ENCODE data around the gene HYLS1.
"Not testable (repeated sequence)": the region's sequence is repeated elsewhere in the genome, so short reads cannot be mapped to it uniquely, and the experiment has no call there.

The HYLS1 gene

DNA sequence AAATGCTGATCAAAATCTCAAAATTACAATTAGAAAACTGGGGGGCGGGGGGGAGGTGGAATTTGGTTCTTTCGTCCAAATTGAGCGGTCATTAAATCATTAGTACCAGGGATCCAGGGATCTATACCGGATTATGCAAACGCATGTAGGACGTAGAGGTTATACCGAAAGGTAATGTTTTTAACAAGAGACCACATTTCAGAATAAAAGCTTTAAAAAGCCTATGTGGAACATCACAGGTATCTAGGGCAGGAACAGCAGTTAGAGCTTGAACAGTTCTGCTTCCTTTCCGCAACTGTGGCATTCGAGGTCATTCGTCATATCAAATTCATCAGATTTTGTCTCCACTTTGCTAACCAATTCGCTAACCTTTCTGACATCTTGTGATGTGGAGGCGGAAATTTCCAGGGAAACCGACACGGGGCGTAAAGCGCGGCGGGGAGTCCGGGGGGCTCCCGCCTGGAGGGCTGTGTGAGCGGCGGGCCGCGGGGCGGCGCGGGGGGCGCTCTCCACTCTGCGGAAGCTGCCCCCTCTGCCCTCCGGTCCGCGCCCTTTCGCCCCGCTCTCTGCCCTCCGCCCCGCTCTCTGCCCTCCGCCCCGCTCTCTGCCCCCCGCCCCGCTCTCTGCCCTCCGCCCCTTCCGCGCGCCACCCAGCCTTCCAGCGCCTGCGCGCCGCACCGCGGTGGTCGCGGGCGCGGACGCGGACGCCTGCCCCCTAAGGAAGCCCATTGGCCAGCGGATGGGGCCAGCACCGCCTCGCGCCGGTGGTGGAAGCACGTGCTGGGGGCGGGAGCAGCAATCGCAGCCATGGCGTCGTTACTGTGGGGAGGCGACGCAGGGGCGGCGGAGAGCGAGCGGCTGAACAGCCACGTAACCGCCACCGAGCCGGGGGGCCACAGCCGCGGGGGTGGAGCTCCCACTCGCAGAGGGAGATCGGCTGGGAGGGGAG is 16.5 kb downstream of the HYLS1 start, which contains the start of gene DDX25:
DDX25 (plus strand) TSS at position 798 of the 949 bp plus-strand sequence; CDS start at position 808, 10 bp downstream.
- DNase-seq: peak; percentile 28

DNA sequence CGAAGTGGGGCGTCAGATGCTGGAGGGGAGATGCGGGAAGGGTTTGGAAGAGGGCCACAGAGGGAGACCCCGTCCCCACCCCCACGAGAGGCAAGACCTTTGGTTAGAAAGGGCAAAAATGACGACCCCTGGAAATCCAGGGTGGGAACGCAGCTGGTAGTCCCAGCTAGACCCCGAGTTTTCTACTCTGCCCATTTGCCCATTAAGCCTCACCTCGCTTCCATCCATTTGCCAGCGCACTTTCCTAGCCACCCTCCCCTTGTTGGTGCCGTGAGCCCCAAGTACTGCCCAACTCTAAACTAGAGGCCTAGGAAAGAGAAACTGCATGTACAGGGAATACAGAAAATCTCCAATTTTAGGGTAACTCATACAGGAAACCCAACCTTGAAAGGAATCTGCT is 17.2 kb downstream of the HYLS1 start:
- DNase-seq: no peak

DNA sequence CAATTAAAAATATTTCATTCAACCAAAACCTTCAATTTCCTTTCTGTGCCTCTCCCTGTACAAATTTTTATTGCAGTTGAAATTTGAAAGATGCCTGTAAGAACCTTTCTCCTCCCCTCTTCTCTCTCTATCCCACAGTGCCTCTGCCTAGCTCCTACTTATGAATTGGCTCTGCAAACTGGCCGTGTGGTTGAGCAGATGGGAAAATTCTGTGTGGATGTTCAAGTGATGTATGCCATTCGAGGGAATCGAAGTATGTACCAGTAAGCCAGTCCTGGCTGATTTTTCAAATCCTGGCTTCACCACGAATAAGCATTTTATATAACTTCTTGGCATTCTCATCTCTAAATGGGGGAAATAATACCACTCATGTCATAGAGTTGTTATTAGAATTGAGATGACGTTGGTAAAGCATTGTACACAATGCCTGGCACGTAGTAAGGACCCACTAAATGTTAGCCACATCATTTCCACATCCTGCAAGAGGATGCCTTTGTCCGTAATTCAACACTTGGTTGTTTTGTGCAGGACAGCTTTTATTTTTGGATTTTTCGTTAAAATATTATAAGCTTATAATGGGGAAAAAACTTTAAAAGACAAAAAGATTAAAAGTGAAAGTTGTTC is 22.9 kb downstream of the HYLS1 start:
- DNase-seq: no peak

DNA sequence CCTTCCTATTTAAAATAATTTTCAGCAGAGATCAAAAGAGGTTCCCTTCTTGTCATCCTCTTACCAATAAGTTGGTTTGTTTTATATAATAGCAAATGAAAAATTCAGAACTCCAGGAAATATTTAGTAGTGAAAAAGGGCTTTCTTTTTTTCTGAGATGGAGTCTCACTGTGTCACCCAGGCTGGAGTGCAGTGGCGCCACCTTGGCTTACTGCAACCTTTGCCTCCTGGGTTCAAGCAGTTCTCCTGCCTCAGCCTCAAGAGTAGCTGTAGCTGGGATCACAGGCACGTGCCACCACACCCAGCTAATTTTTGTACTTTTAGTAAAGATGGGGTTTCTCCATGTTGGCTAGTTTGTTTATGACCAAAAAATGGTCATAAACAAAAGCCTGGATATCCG is 27.1 kb downstream of the HYLS1 start:
- not testable (repeated sequence) for DNase-seq

DNA sequence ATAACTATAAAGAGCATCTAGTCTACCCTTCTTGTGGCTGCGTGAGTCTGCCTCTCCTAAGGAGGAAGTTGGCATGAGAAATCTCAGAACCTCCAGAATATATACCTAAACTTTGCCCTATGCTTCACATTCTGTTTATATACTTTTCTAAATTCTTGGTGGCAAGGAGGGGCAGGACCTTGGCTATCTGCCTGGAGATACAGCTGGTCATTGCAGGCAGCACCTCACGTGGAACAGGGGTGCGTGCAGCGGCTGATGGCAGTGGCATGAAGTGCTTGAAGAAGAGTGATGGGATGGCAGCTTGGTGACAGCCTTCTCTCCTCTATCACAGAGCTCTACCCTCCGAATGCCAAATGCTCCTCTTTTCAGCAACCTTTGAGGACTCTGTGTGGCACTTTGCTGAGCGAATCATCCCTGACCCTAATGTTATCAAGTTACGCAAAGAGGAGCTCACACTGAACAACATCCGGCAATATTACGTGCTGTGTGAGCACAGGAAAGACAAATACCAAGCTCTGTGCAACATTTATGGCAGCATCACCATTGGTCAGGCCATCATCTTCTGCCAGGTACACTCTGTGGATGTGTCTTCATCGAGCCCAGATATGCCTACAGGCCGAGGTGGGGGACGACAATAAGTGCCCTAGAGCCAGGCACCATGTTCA is 29.3 kb downstream of the HYLS1 start:
- DNase-seq: no peak

DNA sequence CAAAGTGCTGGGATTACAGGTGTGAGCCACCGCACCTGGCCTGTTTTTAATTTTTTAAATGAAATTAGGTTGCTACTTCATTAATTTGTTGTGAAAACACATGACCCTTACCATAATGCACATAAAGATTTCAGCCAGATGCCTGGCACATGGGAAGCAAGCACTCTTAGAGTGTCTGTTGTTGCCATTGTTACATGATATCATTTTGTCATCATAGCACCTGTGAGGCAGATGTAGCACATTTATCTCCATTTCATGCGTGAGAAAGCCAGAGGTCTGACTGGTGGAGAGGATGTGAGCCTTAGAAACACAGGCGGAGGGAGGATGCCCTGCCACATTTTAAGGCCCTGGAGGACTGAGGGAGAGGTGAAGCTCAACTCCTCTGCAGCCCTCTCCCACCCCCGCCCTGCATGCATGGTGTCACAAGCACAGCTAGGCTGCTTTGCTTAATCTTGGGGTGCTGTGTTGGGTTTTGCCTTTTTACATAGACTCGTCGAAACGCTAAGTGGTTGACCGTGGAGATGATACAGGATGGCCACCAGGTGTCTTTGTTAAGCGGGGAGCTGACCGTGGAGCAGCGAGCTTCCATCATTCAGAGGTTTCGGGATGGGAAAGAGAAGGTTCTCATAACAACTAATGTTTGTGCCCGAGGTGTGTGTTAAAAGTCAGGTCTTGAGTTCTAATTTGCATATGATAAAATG is 30.8 kb downstream of the HYLS1 start:
- DNase-seq: no peak

DNA sequence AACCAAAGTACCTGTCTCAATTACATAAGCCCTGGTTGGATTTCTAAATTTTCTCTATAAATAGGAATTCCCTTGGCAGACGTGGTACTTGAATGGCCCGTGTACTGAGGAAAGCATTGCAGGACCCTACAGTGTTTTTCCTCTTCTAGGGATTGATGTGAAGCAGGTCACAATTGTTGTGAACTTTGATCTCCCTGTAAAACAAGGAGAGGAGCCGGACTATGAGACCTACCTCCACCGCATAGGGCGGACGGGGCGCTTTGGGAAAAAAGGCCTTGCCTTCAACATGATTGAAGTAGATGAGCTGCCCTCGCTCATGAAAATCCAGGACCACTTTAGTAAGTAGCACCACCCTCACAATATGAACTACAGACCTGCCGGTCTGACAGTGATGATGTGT is 33.6 kb downstream of the HYLS1 start:
- DNase-seq: no peak

DNA sequence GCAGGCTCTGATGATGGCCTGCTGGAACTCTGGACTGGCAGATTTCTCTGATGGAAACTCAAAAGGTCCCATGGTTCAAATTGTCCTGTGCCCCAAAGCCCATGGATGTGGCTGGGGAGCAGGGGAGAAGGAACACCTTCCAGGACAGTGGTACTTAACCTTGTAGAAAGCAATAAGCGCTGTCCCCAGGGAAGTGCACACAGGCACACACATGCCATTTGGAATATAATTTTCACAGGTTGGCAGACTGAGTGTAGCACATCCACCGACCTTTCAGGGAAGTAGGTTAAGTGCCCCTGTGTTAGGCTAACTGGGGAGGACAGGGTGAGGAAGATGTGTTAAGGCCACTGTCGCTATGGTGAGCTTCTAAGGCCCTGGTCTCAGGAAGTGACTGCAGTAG is 34.7 kb downstream of the HYLS1 start:
- no peak for DNase-seq

DNA sequence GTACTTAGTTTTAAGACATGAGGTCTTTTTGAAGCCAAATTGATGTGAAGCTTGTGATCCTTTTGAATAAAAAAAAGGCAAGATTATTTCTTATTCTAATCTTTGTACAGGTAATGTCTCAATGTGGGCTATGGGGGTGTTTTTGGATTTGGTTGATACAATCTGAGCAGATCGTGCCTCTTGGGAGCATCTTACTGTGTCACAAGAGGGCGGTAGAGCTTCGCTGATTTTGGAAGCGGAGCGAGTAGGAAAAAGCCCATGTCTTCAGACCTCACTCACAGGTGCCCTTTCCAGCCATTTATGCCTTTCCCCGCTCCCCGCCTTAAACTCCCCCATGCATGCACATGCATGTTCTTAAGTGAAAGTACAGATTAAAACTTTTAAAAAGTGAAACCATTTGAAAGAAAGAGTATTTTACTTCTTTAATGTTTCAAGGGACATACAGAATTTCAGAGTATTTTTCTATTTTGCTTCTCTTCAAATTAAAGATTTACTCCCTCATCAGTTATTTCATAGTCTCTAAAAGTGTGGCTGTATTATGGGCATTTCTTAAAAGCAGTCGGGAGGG is 35.6 kb downstream of the HYLS1 start:
- DNase-seq: peak; percentile 66

DNA sequence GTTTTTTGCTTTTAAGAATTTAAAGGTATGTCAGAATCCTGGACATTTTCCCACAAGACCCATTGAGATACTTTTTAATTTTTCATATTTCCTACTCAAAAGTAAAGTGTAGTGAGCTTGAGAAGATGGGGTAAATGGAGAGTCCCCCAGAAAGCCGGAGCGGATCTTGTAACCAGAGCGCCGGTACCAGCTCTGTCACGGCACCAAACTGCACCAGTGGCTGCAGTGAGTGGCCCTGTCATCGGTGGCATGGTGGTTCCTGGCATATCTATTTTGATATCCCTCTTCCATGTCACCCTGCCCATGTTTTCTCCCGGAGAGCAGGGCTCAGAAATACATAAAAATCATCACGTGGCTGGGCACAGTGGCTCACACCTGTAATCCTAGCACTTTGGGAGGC is 36.2 kb downstream of the HYLS1 start:
- DNase-seq: no peak

DNA sequence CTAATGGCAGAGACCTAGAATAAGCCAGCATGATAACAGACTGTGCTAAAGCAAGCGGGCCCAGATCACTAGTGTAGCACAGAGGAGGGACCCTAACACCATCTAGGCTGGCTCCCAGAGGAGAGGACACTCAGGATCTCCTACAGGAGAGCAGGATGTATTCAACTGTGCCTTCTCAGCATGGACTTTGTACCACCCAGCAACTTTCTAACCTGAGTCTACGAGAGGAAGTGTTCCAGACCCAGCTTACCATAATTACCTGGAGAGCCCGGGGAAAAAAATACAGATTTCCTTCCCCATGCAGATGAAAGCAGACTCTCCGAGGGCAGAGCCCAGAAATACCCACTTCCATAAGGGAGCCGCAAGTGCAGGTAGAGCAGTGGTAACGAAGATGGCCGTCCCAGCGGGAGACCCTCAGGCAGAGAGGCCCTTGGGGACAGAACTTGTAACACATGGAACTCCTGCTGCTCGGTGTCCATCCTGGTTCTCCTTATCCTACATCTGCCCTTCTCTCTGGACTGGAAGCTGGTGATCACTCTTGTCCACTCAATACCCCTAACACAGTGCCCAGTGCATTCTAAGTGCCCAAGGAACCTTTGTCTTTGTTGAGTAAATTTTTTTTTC is 37.0 kb downstream of the HYLS1 start:
- no peak for DNase-seq

DNA sequence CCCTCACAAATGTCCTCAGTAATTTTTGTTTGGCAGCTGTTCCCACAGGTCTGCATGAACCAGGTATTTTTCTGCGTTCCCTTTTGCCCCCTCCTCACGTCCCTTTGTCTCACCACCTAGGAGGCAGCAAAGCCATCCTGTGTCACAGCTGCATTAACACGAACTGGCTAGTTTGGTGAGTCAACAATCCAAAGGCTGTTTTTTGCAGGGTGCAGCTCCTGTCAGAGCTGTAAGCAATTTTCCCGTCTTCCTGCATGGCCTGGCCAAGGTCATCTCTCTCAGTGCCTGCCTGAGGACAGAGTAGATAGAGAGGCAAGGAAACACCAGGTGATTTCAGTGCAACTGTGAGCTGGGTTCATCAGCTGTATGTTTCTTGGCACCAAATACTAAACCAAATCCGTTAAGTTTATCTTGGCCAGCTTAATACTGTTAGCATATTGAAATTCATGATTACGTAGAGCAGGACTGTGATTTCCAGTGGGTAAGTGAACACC is 37.8 kb downstream of the HYLS1 start:
- DNase-seq: no peak

DNA sequence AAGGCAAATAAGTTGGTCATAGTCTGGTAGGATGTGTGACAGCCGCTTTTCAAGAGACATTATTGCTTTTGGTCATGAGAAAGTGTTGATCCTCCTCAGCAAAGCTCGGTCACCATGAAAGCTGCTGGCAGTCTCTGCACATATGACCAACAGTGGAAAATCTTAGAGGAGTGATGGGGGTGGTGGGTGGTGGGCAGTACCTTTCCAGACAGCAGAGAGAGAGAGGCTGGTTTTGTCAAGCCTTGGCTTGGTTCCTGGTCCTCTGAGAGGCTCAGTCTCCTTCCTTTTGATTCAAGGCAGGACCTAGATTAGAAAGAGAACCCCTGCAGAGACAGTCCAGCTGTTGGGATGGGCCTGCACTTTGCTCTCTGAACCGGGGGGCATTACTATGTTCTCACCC is 38.3 kb downstream of the HYLS1 start:
- DNase-seq: no peak

DNA sequence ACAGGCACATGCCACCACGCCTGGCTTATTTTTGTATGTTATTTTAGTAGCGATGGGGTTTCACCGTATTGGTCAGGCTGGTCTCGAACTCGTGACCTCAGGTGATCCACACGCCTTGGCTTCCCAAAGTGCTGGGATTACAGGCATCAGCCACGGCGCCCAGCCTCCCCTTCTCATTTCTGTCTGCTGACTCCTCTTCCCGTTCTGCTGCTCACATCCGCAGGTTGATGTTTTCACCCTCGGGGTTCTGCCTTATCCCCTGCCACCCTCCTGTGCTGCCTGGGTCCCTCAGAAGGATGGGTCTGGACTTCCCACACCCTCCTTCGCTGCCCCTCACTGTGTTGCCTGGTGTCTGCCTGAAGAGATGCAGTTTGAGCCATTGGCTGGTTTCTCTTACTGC is 39.2 kb downstream of the HYLS1 start:
- DNase-seq: no peak

DNA sequence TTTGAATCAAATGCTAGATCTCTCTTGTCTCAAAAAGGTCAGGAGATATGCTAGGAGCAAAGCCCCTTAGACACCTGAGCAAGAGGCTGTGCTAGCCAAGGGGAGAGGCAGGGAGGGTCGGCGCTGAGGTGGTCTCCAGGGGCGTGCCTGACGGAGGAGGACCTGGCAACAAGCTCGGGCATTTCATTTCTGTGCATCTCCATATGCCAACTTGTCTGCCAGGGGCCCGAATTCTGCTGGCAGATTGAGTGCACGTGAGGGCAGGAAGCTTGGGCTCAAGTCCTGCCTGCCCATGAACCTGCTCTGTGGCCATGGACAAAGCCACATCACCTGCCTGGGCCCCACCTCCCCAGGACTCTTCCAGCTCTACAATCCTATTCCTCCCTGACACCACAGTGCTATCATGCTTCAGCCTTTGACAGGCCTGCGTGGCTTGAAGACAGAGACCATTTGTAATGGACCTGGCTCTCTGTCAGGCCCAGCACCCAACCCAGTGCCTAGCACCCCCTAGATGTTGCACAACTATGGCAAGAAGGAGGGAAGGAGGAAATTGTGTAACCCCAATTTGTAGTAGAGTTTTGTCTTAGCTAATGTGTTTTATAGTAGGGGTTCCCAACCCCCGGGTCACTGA is 42.1 kb downstream of the HYLS1 start:
- no peak for DNase-seq

DNA sequence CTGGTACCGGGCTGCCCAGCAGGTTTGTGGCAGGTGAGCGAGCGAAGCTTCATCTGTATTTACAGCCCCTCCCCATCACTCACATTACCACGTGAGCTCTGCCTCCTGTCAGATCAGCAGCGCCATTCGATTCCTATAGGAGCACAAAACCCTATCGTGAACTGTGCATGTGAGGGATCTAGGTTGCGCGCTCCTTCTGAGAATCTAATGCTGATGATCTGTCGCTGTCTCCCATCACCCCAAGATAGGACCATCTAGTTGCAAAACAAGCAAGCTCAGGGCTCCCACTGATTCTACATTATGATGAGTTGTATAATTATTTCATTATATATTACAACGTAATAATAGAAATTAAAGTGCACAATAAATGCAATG is 42.6 kb downstream of the HYLS1 start:
- DNase-seq: no peak

DNA sequence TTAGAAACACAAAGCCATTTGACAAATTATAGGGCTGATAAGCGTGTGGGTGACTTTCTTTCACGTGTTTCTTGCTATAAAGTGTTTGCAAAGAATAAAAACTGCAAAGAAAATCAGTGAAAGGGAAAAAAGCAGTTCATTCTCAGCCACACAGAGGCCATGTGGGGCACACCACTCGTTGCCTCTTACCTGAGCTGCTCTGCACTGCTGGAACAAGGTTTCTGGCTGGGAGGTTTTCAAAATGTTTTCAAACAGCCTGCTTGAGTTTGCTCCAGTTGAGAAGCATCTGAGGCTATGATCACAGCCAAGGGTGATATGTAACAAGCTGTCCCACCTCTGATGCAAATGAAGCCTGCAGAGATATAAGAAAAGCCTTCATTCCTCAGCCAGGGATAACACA is 43.6 kb downstream of the HYLS1 start:
- no peak for DNase-seq

DNA sequence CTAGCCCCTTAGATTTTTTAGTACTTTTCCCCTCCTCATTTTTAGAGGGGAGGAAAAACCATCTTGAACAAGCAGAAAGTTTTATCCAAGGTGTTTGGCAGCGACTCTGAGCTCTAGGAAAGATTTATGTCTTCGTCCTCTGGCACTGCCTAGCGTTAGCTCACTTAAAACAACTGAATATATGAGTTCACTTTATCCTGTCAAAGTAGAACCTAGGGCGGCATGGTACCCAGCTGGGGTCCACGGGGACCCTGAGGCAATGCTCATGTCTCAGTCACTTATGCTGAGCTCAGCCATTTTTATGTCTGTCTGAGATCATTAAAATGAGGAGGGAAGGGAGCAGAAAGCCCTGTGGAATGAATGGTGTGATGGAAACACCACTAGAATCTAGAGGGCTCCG is 44.2 kb downstream of the HYLS1 start:
- DNase-seq: no peak

DNA sequence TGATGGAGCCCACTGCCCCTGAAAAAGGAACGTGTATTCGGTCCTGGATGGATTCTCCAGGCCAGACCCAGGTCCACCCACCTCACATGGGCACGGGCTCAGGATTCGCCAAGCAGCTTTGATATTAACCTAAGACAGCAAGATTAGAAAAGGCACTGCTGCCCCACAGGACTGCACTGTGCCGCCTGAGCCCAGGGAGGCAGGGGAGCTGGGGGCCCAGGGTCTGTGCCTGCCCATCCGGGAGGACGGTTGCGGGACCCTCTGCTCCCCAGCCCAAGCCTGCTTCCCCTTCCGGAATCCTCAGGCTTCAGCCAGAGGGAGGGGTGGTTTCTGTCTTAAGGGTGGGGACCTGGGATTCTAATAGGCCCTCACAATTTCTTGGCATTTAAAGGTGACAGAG is 44.8 kb downstream of the HYLS1 start:
- no peak for DNase-seq

DNA sequence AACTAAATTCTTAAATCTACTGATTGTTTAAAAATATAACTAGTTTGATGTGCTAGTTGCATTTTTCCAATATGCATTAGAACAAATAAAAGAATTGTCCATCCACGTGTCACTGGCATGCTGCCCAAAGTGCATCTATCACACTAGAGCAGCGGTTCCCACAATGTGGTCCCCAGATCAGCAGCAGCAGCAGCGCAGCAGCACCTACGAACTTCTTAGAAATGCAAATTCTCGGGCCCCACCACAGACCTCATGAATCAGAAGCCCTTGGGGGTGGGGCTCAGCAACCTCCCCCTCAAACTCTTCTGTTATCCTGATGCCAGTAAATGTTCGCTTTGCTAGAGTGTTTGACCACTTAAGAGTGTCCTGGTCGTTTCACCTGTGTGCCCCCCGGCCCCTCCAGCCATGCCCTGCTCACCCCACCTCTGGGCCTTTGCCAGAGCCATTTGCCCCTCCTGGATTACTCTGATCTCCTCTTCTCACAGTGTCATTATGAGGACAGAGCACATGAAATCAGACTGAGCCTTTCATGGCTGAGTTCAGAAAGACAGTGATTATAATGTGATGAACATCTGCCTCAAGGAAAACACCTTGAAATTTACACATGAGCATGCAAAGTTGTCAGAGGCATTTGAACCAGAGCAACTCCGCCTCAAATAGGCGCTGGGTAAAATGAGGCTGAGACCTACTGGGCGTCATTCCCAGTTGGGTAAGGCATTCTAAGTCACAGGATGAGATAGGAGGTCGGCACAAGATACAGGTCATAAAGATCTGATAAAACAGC is 45.8 kb downstream of the HYLS1 start:
- no peak for DNase-seq

DNA sequence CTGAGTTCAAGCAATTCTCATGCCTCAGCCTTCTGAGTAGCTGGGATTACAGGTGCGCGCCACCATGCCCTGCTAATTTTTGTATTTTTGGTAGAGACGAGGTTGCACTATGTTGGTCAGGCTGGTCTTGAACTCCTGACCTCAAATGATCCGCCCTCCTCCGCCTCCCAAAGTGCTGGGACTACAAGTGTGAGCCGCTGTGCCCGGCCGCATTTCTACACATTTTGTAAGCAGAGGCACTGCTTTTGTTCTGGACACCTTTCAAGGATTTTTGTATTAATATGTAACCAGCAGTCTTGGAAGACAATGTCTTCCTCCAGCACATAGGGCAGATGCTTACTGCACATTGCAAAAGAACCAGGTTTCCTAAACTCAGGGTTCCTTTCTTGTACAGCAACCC is 47.0 kb downstream of the HYLS1 start:
- no peak for DNase-seq
